A549 (cell line): ENCODE measurements around the gene NETO2. TPM values are rescaled to one million over a fixed set of nuclear protein-coding genes. Genes with fewer than 3 reads are reported as not detected.
A peak's percentile ranks its signal among the peaks of the same experiment; 100 is the strongest.
"Not testable (repeated sequence)": the region's sequence is repeated elsewhere in the genome, so short reads cannot be mapped to it uniquely, and the experiment has no call there.

ENCODE experiments used
- ATAC-seq, 2 experiments: fragments of 200-7000 bp in 1 of 2; fragments of >200 bp in 1 of 2; cut with Nextera tagmentation in 1 of 2; cut with Tn5 transposase in 1 of 2; 3 replicates each; pipeline versions ENCODE4 v1.8.0 to v1.9.1; 2018 to 2020; ENCODE audit warnings: mild to moderate bottlenecking in 1 of 2, moderate library complexity in 1 of 2
- CTCF ChIA-PET: fragments of 300-600 bp; sonication (Branson Sonifier 250); formaldehyde crosslinking; extraction: SDS; loops from one replicate; lab custom pipeline; 2021; ENCODE audit warnings: antibody characterized with exemption, inconsistent platforms; lab: Yijun Ruan, JAX
- POLR2A ChIA-PET: fragments of 350-600 bp; formaldehyde crosslinking; extraction: SDS; loops from one replicate; lab custom pipeline; 2021; ENCODE audit warnings: antibody characterized with exemption, inconsistent platforms; lab: Yijun Ruan, JAX
- DNase-seq, 2 experiments: peaks; one replicate each; pipeline versions ENCODE4 v3.0.0 to v3.0.0-alpha.2; 2011 to 2016; ENCODE audit warnings: low read depth in 1 of 2, low spot score in 1 of 2
- FAIRE-seq: peaks from 2 replicates; lab custom pipeline; 2011; peaks lifted over from hg19 to GRCh38; lab: Jason Lieb, UNC
- H3K27ac ChIP-seq, 2 experiments: fragments of >200 bp; sonication (Bioruptor Twin); formaldehyde crosslinking; 3 replicates each; pipeline ENCODE4 v1.5.1; 2016 to 2017
- H3K4me1 ChIP-seq: fragments of >200 bp; sonication (Bioruptor Twin); formaldehyde crosslinking; 3 replicates; pipeline ENCODE4 v1.6.1; 2016
- H3K4me2 ChIP-seq: fragments of >200 bp; sonication (Bioruptor Twin); formaldehyde crosslinking; 3 replicates; pipeline ENCODE4 v1.6.1; 2016
- H3K4me3 ChIP-seq: fragments of >200 bp; sonication (Bioruptor Twin); formaldehyde crosslinking; 3 replicates; pipeline ENCODE4 v1.5.1; 2016
- H3K9me3 ChIP-seq: fragments of >200 bp; sonication (Bioruptor Twin); formaldehyde crosslinking; 3 replicates; pipeline ENCODE4 v1.6.1; 2016
- CEBPB ChIP-seq, 2 experiments: fragments of >200 bp in 1 of 2; sonication (Bioruptor Twin) in 1 of 2; formaldehyde crosslinking in 1 of 2; IDR thresholded peaks; 2 replicates each; pipeline ENCODE4 v1.6.1; 2012 to 2016
- CHD4 ChIP-seq: fragments of 200-600 bp; sonication (generic); IDR thresholded peaks from 2 replicates; pipeline ENCODE4 v1.6.1; 2016; ENCODE audit warnings: antibody characterized with exemption, mild to moderate bottlenecking, borderline replicate concordance
- ESRRA ChIP-seq: fragments of 150-350 bp; IDR thresholded peaks from 2 replicates; pipeline ENCODE4 v1.6.1; 2014; ENCODE audit warnings: mild to moderate bottlenecking, low read length, borderline replicate concordance
- FOSB ChIP-seq: fragments of 250-450 bp; sonication (Bioruptor Pico); IDR thresholded peaks from 2 replicates; pipeline ENCODE4 v1.5.0; 2020; ENCODE audit warnings: mild to moderate bottlenecking, moderate library complexity
- GATA3 ChIP-seq: IDR thresholded peaks from 2 replicates; pipeline ENCODE4 v1.6.1; 2012; ENCODE audit warnings: borderline replicate concordance
- KDM5A ChIP-seq: fragments of 200-600 bp; sonication (generic); IDR thresholded peaks from 2 replicates; pipeline ENCODE4 v1.6.1; 2016; ENCODE audit warnings: antibody characterized with exemption, mild to moderate bottlenecking
- MAFK ChIP-seq: fragments of 450-650 bp; IDR thresholded peaks from 2 replicates; pipeline ENCODE4 v1.6.1; 2014; ENCODE audit not compliant: partially characterized antibody
- MAX ChIP-seq: IDR thresholded peaks from 2 replicates; pipeline ENCODE4 v1.6.1; 2012
- MAZ ChIP-seq: fragments of 150-350 bp; IDR thresholded peaks from 2 replicates; pipeline ENCODE4 v1.6.1; 2014; ENCODE audit warnings: antibody characterized with exemption, low read depth, low read length, borderline replicate concordance
- NR3C1 ChIP-seq: fragments of >200 bp; sonication (Bioruptor Twin); formaldehyde crosslinking; IDR thresholded peaks from 3 replicates; pipeline ENCODE4 v1.6.1; 2017
- RCOR1 ChIP-seq: fragments of 150-350 bp; IDR thresholded peaks from 2 replicates; pipeline ENCODE4 v1.6.1; 2014; ENCODE audit warnings: antibody characterized with exemption, low read length, low read depth
- REST ChIP-seq: fragments of 200-600 bp; sonication (generic); IDR thresholded peaks from 2 replicates; pipeline ENCODE4 v1.6.1; 2016; ENCODE audit warnings: antibody characterized with exemption, mild to moderate bottlenecking, moderate library complexity
- TFCP2L1 ChIP-seq: fragments of 250-450 bp; sonication (Bioruptor Pico); IDR thresholded peaks from 2 replicates; pipeline ENCODE4 v1.5.0; 2021; ENCODE audit warnings: mild to moderate bottlenecking
- ZNF302 ChIP-seq: fragments of 250-450 bp; sonication (Bioruptor Pico); IDR thresholded peaks from 2 replicates; pipeline ENCODE4 v1.9.0; 2021; ENCODE audit warnings: inconsistent platforms, mild to moderate bottlenecking, moderate library complexity
- ZSCAN20 ChIP-seq: fragments of 250-450 bp; sonication (Bioruptor Pico); IDR thresholded peaks from 2 replicates; pipeline ENCODE4 v1.8.0; 2022; ENCODE audit warnings: mild to moderate bottlenecking, moderate library complexity
- WGBS: methylation state at CpG from one replicate; pipeline ENCODE4 v1.1.6; 2017; ENCODE audit errors: missing lambda C conversion rate; 5-methylcytosine and 5-hydroxymethylcytosine counted together
- polyA plus RNA-seq, 4 experiments: library from polyadenylated mRNA; depleted of rRNA in 3 of 4; stranded (reverse); fragments of >200 nt; fragmentation: RNase III in 1 of 4; extraction: RNeasy Plus Mini Kit Qiagen cat#74134 plus additional on column Dnase treatment in 1 of 4; gene quantifications; 2 replicates in 3 of 4; 3 replicates in 1 of 4; pipeline ENCODE4 v1.2.3, GENCODE V29; 2011 to 2017
- TF ChIP-seq, protein P1 (sequence below): fragments of >200 bp; sonication (Bioruptor Twin); formaldehyde crosslinking; IDR thresholded peaks from 3 replicates; pipeline ENCODE4 v1.5.1; 2016
- TF ChIP-seq, protein P2 (sequence below): fragments of 450-650 bp; IDR thresholded peaks from 2 replicates; pipeline ENCODE4 v1.6.1; 2014; ENCODE audit warnings: antibody characterized with exemption
- TF ChIP-seq, protein P3 (sequence below): fragments of >200 bp; sonication (Bioruptor Twin); formaldehyde crosslinking; IDR thresholded peaks from 2 replicates; pipeline ENCODE4 v1.6.1; 2016
- TF ChIP-seq, protein P4 (sequence below): fragments of >200 bp; sonication (Bioruptor Twin); formaldehyde crosslinking; IDR thresholded peaks from 3 replicates; pipeline ENCODE4 v1.6.1; 2016

Gene NETO2
- polyA plus RNA-seq, 2 of the 4 experiments (the other 2 are of a cell fraction): 65.2 to 139 TPM

DNA sequence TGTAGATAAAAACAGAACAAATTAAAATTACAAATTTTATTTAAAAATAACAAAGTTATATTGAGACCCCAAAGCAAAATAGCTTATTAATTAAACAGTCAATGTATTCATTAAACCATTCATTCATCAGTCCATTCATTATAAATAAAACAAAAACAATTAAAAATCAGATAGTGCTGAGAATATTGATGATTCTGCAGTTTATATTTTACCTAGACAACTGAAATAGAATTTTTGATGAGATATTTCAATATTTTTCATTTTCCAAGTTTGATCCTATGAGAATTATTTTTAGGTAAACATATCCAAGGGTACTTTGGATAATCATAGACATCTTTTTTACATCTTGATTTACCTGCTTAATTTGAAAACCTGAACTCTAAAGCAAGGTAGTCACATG is 15.2 kb upstream of the NETO2 start:
- no peaks in the 10 kb centered on the region for H3K9me3 ChIP-seq
- TF ChIP-seq MAZ: no peak
- TF ChIP-seq MAFK: peak; percentile 83
- TF ChIP-seq, all 56 proteins: peak for 1
- CTCF ChIA-PET: no interaction called here
- POLR2A ChIA-PET: no interaction called here
- Histone ChIP-seq H3K27ac (no peak overlapping the region), H3K4me2 (no peak overlapping the region), H3K4me1 (no peaks in the 10 kb centered on the region), H3K4me3 (no peak overlapping the region)
- ATAC-seq: no peak
- DNase-seq: no peak
- FAIRE-seq: no peak

- FAIRE-seq: no peak
- Histone ChIP-seq H3K27ac (no peak overlapping the region), H3K4me1 (no peaks in the 10 kb centered on the region), H3K9me3 (no peaks in the 10 kb centered on the region), H3K4me3 (no peak overlapping the region), H3K4me2 (no peak overlapping the region)
- no peak for ATAC-seq
- CTCF ChIA-PET: interaction anchor here (1.1 to 1.7 kb wide), 4 partner anchors 11 to 1008 kb away, joined by 3 to 9 read pairs (median 4); no protein-coding TSS in a partner anchor
- TF ChIP-seq, protein P1, sequence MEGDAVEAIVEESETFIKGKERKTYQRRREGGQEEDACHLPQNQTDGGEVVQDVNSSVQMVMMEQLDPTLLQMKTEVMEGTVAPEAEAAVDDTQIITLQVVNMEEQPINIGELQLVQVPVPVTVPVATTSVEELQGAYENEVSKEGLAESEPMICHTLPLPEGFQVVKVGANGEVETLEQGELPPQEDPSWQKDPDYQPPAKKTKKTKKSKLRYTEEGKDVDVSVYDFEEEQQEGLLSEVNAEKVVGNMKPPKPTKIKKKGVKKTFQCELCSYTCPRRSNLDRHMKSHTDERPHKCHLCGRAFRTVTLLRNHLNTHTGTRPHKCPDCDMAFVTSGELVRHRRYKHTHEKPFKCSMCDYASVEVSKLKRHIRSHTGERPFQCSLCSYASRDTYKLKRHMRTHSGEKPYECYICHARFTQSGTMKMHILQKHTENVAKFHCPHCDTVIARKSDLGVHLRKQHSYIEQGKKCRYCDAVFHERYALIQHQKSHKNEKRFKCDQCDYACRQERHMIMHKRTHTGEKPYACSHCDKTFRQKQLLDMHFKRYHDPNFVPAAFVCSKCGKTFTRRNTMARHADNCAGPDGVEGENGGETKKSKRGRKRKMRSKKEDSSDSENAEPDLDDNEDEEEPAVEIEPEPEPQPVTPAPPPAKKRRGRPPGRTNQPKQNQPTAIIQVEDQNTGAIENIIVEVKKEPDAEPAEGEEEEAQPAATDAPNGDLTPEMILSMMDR: no peak
- TF ChIP-seq TFCP2L1 (no peak), KDM5A (no peak)
- TF ChIP-seq, protein P2, sequence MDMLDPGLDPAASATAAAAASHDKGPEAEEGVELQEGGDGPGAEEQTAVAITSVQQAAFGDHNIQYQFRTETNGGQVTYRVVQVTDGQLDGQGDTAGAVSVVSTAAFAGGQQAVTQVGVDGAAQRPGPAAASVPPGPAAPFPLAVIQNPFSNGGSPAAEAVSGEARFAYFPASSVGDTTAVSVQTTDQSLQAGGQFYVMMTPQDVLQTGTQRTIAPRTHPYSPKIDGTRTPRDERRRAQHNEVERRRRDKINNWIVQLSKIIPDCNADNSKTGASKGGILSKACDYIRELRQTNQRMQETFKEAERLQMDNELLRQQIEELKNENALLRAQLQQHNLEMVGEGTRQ: no peak
- no peak for DNase-seq
- WGBS: 85% methylated on average over 3 of the region's 3 CpGs
- POLR2A ChIA-PET: no interaction called here
These were observed 13.0 kb upstream of the NETO2 start for GRCh38 chr16:47156680-47157215.

GRCh38 chr16:47152501-47152900 is 8.8 kb upstream of the NETO2 start:
- H3K4me1 ChIP-seq, ATAC-seq, DNase-seq, H3K4me3 ChIP-seq, H3K27ac ChIP-seq, POLR2A ChIA-PET, H3K9me3 ChIP-seq, FAIRE-seq, H3K4me2 ChIP-seq: not testable (repeated sequence)
- 86% methylated on average over 9 of the region's 9 CpGs for WGBS
- CTCF ChIA-PET: interaction anchor here (2.6 kb wide), 1 partner anchor 9 kb away, joined by 8 read pairs; the partner anchor contains the start of gene NETO2

GRCh38 chr16:47150067-47150466 is 6.3 kb upstream of the NETO2 start:
- Histone ChIP-seq H3K4me2 (no peak overlapping the region), H3K27ac (no peak overlapping the region), H3K4me1 (no peaks in the 10 kb centered on the region), H3K9me3 (no peaks in the 10 kb centered on the region), H3K4me3 (no peak overlapping the region)
- FAIRE-seq (no peak), DNase-seq (no peak), ATAC-seq (no peak)
- 86% methylated on average over 3 of the region's 3 CpGs for WGBS
- ChIA-PET CTCF (interaction anchor here (0.6 to 2.5 kb wide), 4 partner anchors 8 to 1473 kb away, joined by 3 to 7 read pairs (median 4); no protein-coding TSS in a partner anchor), POLR2A (no interaction called here)
- TF ChIP-seq, protein P3, sequence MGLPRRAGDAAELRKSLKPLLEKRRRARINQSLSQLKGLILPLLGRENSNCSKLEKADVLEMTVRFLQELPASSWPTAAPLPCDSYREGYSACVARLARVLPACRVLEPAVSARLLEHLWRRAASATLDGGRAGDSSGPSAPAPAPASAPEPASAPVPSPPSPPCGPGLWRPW: no peak
- TF ChIP-seq ESRRA (no peak), FOSB (CRISPR knock-in tag) (no peak), CEBPB (IDR thresholded peaks at IDR 0.05) (no peak), GATA3 (no peak), ZSCAN20 (CRISPR knock-in tag) (no peak), MAZ (no peak), CHD4 (no peak), NR3C1 (no peak), MAX (no peak), ZNF302 (CRISPR knock-in tag) (no peak), REST (no peak), RCOR1 (no peak)
- TF ChIP-seq, protein P4, sequence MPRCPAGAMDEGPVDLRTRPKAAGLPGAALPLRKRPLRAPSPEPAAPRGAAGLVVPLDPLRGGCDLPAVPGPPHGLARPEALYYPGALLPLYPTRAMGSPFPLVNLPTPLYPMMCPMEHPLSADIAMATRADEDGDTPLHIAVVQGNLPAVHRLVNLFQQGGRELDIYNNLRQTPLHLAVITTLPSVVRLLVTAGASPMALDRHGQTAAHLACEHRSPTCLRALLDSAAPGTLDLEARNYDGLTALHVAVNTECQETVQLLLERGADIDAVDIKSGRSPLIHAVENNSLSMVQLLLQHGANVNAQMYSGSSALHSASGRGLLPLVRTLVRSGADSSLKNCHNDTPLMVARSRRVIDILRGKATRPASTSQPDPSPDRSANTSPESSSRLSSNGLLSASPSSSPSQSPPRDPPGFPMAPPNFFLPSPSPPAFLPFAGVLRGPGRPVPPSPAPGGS: no peak
